ENCODE results near the gene SLC38A10.

- TF ChIP-seq CTCF (IDR thresholded peaks at IDR 0.05): no peak
- no peak for TF ChIP-seq POLR2A (IDR thresholded peaks at IDR 0.05)
Observed at GRCh38 chr17:81248649-81249048, 46.5 kb downstream of the SLC38A10 start.
